HepG2 (cell line): ENCODE results near the gene LAMB3. TPM values are rescaled to one million over a fixed set of nuclear protein-coding genes. Genes with fewer than 3 reads are reported as not detected.

Experiments used
- ATAC-seq: fragments of 200-7000 bp; cut with Tn5 transposase; 3 replicates; pipeline ENCODE4 v1.9.1; 2020; ENCODE audit warnings: mild to moderate bottlenecking, moderate library complexity
- BruUV-seq: library from RNA; stranded (reverse); fragments of 400-500 nt; replicated peaks from 2 replicates; lab custom pipeline; 2021; lab: Mats Ljungman, UMichigan
- CTCF ChIA-PET: fragments of 300-600 bp; formaldehyde crosslinking; extraction: SDS; loops from one replicate; lab custom pipeline; 2021; ENCODE audit warnings: low total read pairs, inconsistent platforms, low intra/inter-chr PET ratio; lab: Yijun Ruan, JAX
- POLR2A ChIA-PET: fragments of 350-600 bp; sonication (Branson Sonifier 250); formaldehyde crosslinking; loops from one replicate; lab custom pipeline; 2020; ENCODE audit warnings: antibody characterized with exemption, inconsistent platforms; lab: Yijun Ruan, JAX
- DNase-seq: peaks from one replicate; pipeline ENCODE4 v3.0.0-alpha.2; 2015; ENCODE audit warnings: low spot score
- FAIRE-seq: peaks from 3 replicates; lab custom pipeline; 2011; peaks lifted over from hg19 to GRCh38; lab: Jason Lieb, UNC
- H2AFZ ChIP-seq: one replicate; pipeline ENCODE4 v1.6.1; 2011; ENCODE audit warnings: low read length, inconsistent platforms
- H3K27ac ChIP-seq: fragments of 300-600 bp; 3 replicates; pipeline ENCODE4 v1.8.0; 2011; ENCODE audit warnings: mixed run types, mild to moderate bottlenecking, mixed read lengths, low read length, inconsistent platforms; ENCODE audit not compliant: insufficient read depth; ENCODE audit errors: extremely low read length
- H3K27me3 ChIP-seq, 2 experiments: fragments of 200-600 bp in 1 of 2; 2 replicates in 1 of 2; 3 replicates in 1 of 2; pipeline versions ENCODE4 v1.6.0 to v1.8.0; 2011; ENCODE audit warnings: low read length in 2 of 2, mild to moderate bottlenecking in 2 of 2, moderate library complexity in 2 of 2, inconsistent platforms in 1 of 2; ENCODE audit not compliant: insufficient read depth in 2 of 2, control insufficient read depth in 1 of 2
- H3K36me3 ChIP-seq, 2 experiments: fragments of 200-600 bp in 1 of 2; replicated peaks in 1 of 2; 2 replicates in 1 of 2; 3 replicates in 1 of 2; pipeline versions ENCODE4 v1.5.1 to v1.8.0; 2011; ENCODE audit warnings: low read length in 2 of 2, inconsistent platforms in 1 of 2; ENCODE audit not compliant: insufficient read depth in 2 of 2, control insufficient read depth in 1 of 2
- H3K4me1 ChIP-seq: 2 replicates; pipeline ENCODE4 v1.5.1; 2012; ENCODE audit warnings: low read length, inconsistent platforms; ENCODE audit not compliant: insufficient read depth
- H3K4me2 ChIP-seq: 2 replicates; pipeline ENCODE4 v1.6.0; 2011; ENCODE audit warnings: low read depth, low read length, inconsistent platforms
- H3K4me3 ChIP-seq, 3 experiments: fragments of 200-600 bp in 1 of 3; sonication (generic), shearing (Covaris generic) in 1 of 3; replicated peaks in 1 of 3; 2 replicates each; pipeline ENCODE4 v1.5.1; 2011 to 2016; ENCODE audit warnings: low read length in 3 of 3, inconsistent platforms in 2 of 3, low read depth in 2 of 3, mild to moderate bottlenecking in 2 of 3, control low read depth in 1 of 3, mixed read lengths in 1 of 3; ENCODE audit not compliant: insufficient read depth in 1 of 3
- H3K79me2 ChIP-seq: one replicate; pipeline ENCODE4 v1.6.1; 2011; ENCODE audit warnings: low read length, inconsistent platforms; ENCODE audit not compliant: insufficient read depth
- H3K9ac ChIP-seq: 2 replicates; pipeline ENCODE4 v1.6.0; 2011; ENCODE audit warnings: mild to moderate bottlenecking, low read depth, low read length, inconsistent platforms; ENCODE audit not compliant: insufficient read depth
- H3K9me3 ChIP-seq: 2 replicates; pipeline ENCODE4 v1.5.1; 2012; ENCODE audit warnings: mild to moderate bottlenecking, low read length
- H4K20me1 ChIP-seq: 2 replicates; pipeline ENCODE4 v1.6.0; 2011; ENCODE audit warnings: inconsistent platforms, mild to moderate bottlenecking, low read length, moderate library complexity; ENCODE audit not compliant: insufficient read depth
- BORCS8-MEF2B ChIP-seq: sonication (generic); formaldehyde crosslinking; IDR thresholded peaks from 2 replicates; pipeline ENCODE4 v1.8.0; 2022; ENCODE audit warnings: mild to moderate bottlenecking, missing genetic modification reagents
- GATAD1 ChIP-seq: IDR thresholded peaks from 2 replicates; pipeline ENCODE4 v1.6.1; 2016; ENCODE audit warnings: missing genetic modification reagents, missing compliant biosample characterization
- PHF20 ChIP-seq: sonication (generic); formaldehyde crosslinking; IDR thresholded peaks from 2 replicates; pipeline ENCODE4 v1.5.0; 2020; ENCODE audit warnings: mild to moderate bottlenecking, missing genetic modification reagents
- RELA ChIP-seq: sonication (generic); formaldehyde crosslinking; IDR thresholded peaks from 2 replicates; pipeline ENCODE4 v1.4.0; 2020; ENCODE audit warnings: missing genetic modification reagents
- SAP130 ChIP-seq: IDR thresholded peaks from 2 replicates; pipeline ENCODE4 v1.6.1; 2016; ENCODE audit warnings: low read depth
- U2AF1 ChIP-seq: fragments of 200-400 bp; formaldehyde crosslinking; optimal IDR thresholded peaks from 2 replicates; pipeline ENCODE3; 2017; ENCODE audit warnings: mild to moderate bottlenecking, low read depth, low read length
- ZNF20 ChIP-seq: sonication (generic); formaldehyde crosslinking; IDR thresholded peaks from 2 replicates; pipeline ENCODE4 v1.4.0; 2020; ENCODE audit warnings: mild to moderate bottlenecking, moderate library complexity, missing genetic modification reagents
- ZNF597 ChIP-seq: sonication (generic); formaldehyde crosslinking; IDR thresholded peaks from 2 replicates; pipeline ENCODE4 v1.5.0; 2020; ENCODE audit warnings: missing genetic modification reagents
- ZNF761 ChIP-seq: sonication (generic); formaldehyde crosslinking; conservative IDR thresholded peaks from 2 replicates; pipeline ENCODE4 v1.4.0; 2020; ENCODE audit warnings: mild to moderate bottlenecking, missing genetic modification reagents
- WGBS: methylation state at CpG from one replicate; pipeline ENCODE4 v1.1.6; 2017; ENCODE audit warnings: low lambda C conversion rate; 5-methylcytosine and 5-hydroxymethylcytosine counted together
- in situ Hi-C: cut with HindIII; loops from 2 replicates; pipeline ENCODE4 v1.10.0; 2017; ENCODE audit warnings: low pct_unique_long_range_greater_than_20kb; ENCODE audit not compliant: extremely low pct_ligation_motif_present
- intact Hi-C: fragments of 100-400 bp; cut with micrococcal nuclease; formaldehyde crosslinking; loops from one replicate; pipeline ENCODE4 v1.10.0; 2022; ENCODE audit not compliant: unreplicated experiment
- polyA plus RNA-seq, 8 experiments: library from polyadenylated mRNA; depleted of rRNA in 3 of 8; stranded (reverse) in 7 of 8; unstranded in 1 of 8; fragments of >200 nt; fragmentation: Illumina TruSeq in 4 of 8; extraction: Trizol in 4 of 8; gene quantifications; 2 replicates each; pipeline versions ENCODE4 v1.2.1 to v1.2.3, GENCODE V29; 2011 to 2016; ENCODE audit warnings: low read depth in 4 of 8, missing spikeins in 1 of 8, mixed read lengths in 1 of 8; ENCODE audit not compliant: insufficient read depth in 1 of 8
- total RNA-seq, 5 experiments: library from RNA; depleted of rRNA; stranded (reverse); fragments of >200 nt; fragmentation: Illumina TruSeq; extraction: Trizol; gene quantifications; 2 replicates each; pipeline ENCODE4 v1.2.3, GENCODE V29; 2016; ENCODE audit warnings: low read depth in 1 of 5

The LAMB3 gene
- total and polyA plus RNA-seq, 2 of the 13 experiments (the other 11 are each of a cell fraction or from before 2014, with no cell fraction given) = 0.18 to 0.24 TPM

GRCh38 chr1:209619696-209620486, 32.3 kb downstream of the LAMB3 start:
- no peak overlapping the region for H3K27ac ChIP-seq
- intact Hi-C loops (no loop called here), in situ Hi-C loops (no loop called here)
- no peaks in the 10 kb centered on the region for H4K20me1 ChIP-seq
- H3K79me2 ChIP-seq = no peaks in the 10 kb centered on the region
- no peak overlapping the region for H3K4me3 ChIP-seq
- H3K27me3 ChIP-seq = no peaks in the 10 kb centered on the region
- H3K9ac ChIP-seq = no peak overlapping the region
- H3K9me3 ChIP-seq = no peaks in the 10 kb centered on the region
- ATAC-seq (no peak), DNase-seq (no peak)
- 60% methylated on average over 6 of the region's 7 CpGs for WGBS
- POLR2A ChIA-PET = no interaction called here
- H2AFZ ChIP-seq = no peak overlapping the region
- no peak overlapping the region for H3K4me2 ChIP-seq
- H3K36me3 ChIP-seq = no peaks in the 10 kb centered on the region
- CTCF ChIA-PET = no interaction called here
- BruUV-seq = no TSS peak
- TF ChIP-seq U2AF1 (no peak), SAP130 (CRISPR knock-in tag) (no peak), PHF20 (CRISPR knock-in tag) (no peak), RELA (CRISPR knock-in tag) (no peak)
- TF ChIP-seq, all 625 proteins: peak for 0
- H3K4me1 ChIP-seq = peaks cover 9% of the 10 kb centered on the region
- no peak for FAIRE-seq

- Histone ChIP-seq H3K4me1 (peaks cover 9% of the 10 kb centered on the region), H3K27me3 (no peaks in the 10 kb centered on the region), H3K9me3 (no peaks in the 10 kb centered on the region), H3K4me3 (no peak overlapping the region), H4K20me1 (no peaks in the 10 kb centered on the region), H3K36me3 (no peaks in the 10 kb centered on the region), H3K4me2 (no peak overlapping the region), H3K9ac (no peak overlapping the region), H3K79me2 (no peaks in the 10 kb centered on the region), H3K27ac (no peak overlapping the region), H2AFZ (no peak overlapping the region)
- intact Hi-C loops (no loop called here), in situ Hi-C loops (no loop called here)
- BruUV-seq = no TSS peak
- no peak for DNase-seq
- WGBS = 45% methylated on average over 5 of the region's 6 CpGs
- CTCF ChIA-PET = no interaction called here
- FAIRE-seq = no peak
- no peak for ATAC-seq
- POLR2A ChIA-PET = no interaction called here
- TF ChIP-seq GATAD1 (CRISPR knock-in tag) = no peak
- TF ChIP-seq ZNF761 (CRISPR knock-in tag) = no peak
- TF ChIP-seq ZNF597 (CRISPR knock-in tag) = no peak
- no peak for TF ChIP-seq BORCS8-MEF2B (CRISPR knock-in tag)
- no peak for TF ChIP-seq ZNF20
Measured at GRCh38 chr1:209618756-209619420, 33.3 kb downstream of the LAMB3 start.
